ENCODE measurements around the gene SFMBT2.

GRCh38 chr10:7411671-7412128, 866 bp upstream of the SFMBT2 start:
- TF ChIP-seq POLR2A (IDR thresholded peaks at IDR 0.05; ENCODE audit: low read depth, low read length) = no peak
- no peak for TF ChIP-seq TAF1 (IDR thresholded peaks at IDR 0.05; ENCODE audit: borderline replicate concordance, low read depth, low read length)
- no peak for TF ChIP-seq POLR2AphosphoS5 (IDR thresholded peaks at IDR 0.05; ENCODE audit: low read depth, low read length)

Data from GM12892 (cell line).